Raji (cell line): ENCODE data around the gene ADGRF5.

Experiments used
- POLR2A ChIP-seq: IDR thresholded peaks from 2 replicates; pipeline ENCODE4 v1.6.1; 2011; ENCODE audit warnings: low read depth, low read length, control low read depth; ENCODE audit not compliant: insufficient read depth

ADGRF5 gene

DNA sequence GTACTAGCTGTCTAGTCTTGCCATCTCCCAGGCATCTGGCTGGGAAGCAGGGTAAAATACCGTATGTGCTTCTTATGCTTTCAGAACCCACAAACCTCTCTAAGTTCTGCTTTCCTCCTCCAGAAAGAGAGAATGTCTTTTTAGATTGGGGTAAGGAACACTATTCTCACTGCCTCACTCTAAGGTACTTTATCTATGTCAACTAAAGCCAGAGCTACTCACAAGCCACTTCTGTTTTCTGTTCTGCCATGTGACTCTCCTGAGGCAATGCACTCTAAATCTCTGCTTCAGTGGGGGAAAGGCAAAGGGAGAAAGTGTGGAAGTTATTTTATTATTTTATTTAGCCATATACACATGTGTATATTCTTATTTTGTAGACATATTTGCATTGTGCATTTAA is 112.9 kb downstream of the ADGRF5 start:
- TF ChIP-seq POLR2A, result no peak
